K562 (cell line): ENCODE data around the gene ZNF763.

Experiments
- BRD9 ChIP-seq: fragments of 450-650 bp; IDR thresholded peaks from 2 replicates; pipeline ENCODE4 v1.6.1; 2018; ENCODE audit warnings: low read depth; ENCODE audit not compliant: partially characterized antibody
- CTCF ChIP-seq, 3 experiments: IDR thresholded peaks in 2 of 3; conservative IDR thresholded peaks in 1 of 3; 2 replicates each; pipeline ENCODE4 v1.5.1; 2011 to 2012; ENCODE audit warnings: low read length in 3 of 3, mild to moderate bottlenecking in 3 of 3, control low read depth in 2 of 3, improper control_type of control experiment in 1 of 3, inconsistent platforms in 1 of 3, low read depth in 1 of 3, mixed read lengths in 1 of 3, moderate library complexity in 1 of 3; ENCODE audit not compliant: insufficient read depth in 2 of 3
- ETV1 ChIP-seq: fragments of 450-650 bp; conservative IDR thresholded peaks from 2 replicates; pipeline ENCODE4 v1.6.1; 2016; ENCODE audit warnings: missing genetic modification characterization, control low read depth, low read depth, missing compliant biosample characterization
- FOS ChIP-seq: IDR thresholded peaks from 3 replicates; pipeline ENCODE4 v1.6.1; 2011; ENCODE audit not compliant: insufficient read length; ENCODE audit errors: extremely low read depth
- FOXK1 ChIP-seq: sonication (generic); formaldehyde crosslinking; IDR thresholded peaks from 2 replicates; pipeline ENCODE4 v1.8.0; 2022; ENCODE audit warnings: missing genetic modification reagents, mild to moderate bottlenecking, borderline replicate concordance
- PBX2 ChIP-seq, 2 experiments: IDR thresholded peaks in 1 of 2; conservative IDR thresholded peaks in 1 of 2; 2 replicates each; pipeline ENCODE4 v1.6.1; 2016; ENCODE audit warnings: low read depth in 2 of 2, mild to moderate bottlenecking in 1 of 2, missing compliant biosample characterization in 1 of 2, missing genetic modification characterization in 1 of 2, moderate library complexity in 1 of 2
- POLR2A ChIP-seq: fragments of 450-650 bp; conservative IDR thresholded peaks from 2 replicates; pipeline ENCODE4 v1.6.1; 2016
- POLR3A ChIP-seq: IDR thresholded peaks from 2 replicates; pipeline ENCODE4 v1.6.1; 2011; ENCODE audit warnings: borderline replicate concordance, mild to moderate bottlenecking, moderate library complexity; ENCODE audit not compliant: insufficient read length, insufficient read depth; ENCODE audit errors: extremely low read depth
- PREB ChIP-seq: sonication (generic); formaldehyde crosslinking; IDR thresholded peaks from 2 replicates; pipeline ENCODE4 v1.8.1; 2023; ENCODE audit warnings: mild to moderate bottlenecking, missing genetic modification reagents
- SMC3 ChIP-seq: conservative IDR thresholded peaks from 2 replicates; pipeline ENCODE4 v1.6.1; 2011; ENCODE audit warnings: low read depth, low read length, improper control_type of control experiment; ENCODE audit not compliant: insufficient read depth
- TAF1 ChIP-seq: IDR thresholded peaks from 2 replicates; pipeline ENCODE4 v1.6.1; 2011; ENCODE audit warnings: mild to moderate bottlenecking, low read length, moderate library complexity; ENCODE audit not compliant: insufficient read depth, control insufficient read depth, severe bottlenecking; ENCODE audit errors: extremely low read depth
- THRAP3 ChIP-seq: fragments of 450-650 bp; IDR thresholded peaks from 2 replicates; pipeline ENCODE4 v1.6.1; 2016; ENCODE audit warnings: mild to moderate bottlenecking, inconsistent platforms, borderline replicate concordance
- ZC3H11A ChIP-seq: IDR thresholded peaks from 2 replicates; pipeline ENCODE4 v1.6.1; 2012; ENCODE audit warnings: low read depth, low read length, improper control_type of control experiment

- TF ChIP-seq PBX2 (CRISPR knock-in tag; IDR thresholded peaks at IDR 0.05; ENCODE audit: low read depth), result no peak
- TF ChIP-seq PBX2 (tag; conservative IDR thresholded peaks at IDR 0.05; ENCODE audit: low read depth), result no peak
- TF ChIP-seq CTCF (IDR thresholded peaks at IDR 0.05 in 2 of 3, conservative IDR thresholded peaks at IDR 0.05 in 1 of 3; ENCODE audit: insufficient read depth in 2 of 3, low read depth in 1 of 3, low read length in 3 of 3), result no peak
- no peak for TF ChIP-seq THRAP3
- no peak for TF ChIP-seq FOS
- no peak for TF ChIP-seq FOXK1 (CRISPR knock-in tag)
- no peak for TF ChIP-seq POLR2A
- TF ChIP-seq SMC3, result no peak
- TF ChIP-seq TAF1, result no peak
- TF ChIP-seq BRD9, result no peak
- no peak for TF ChIP-seq POLR3A
- TF ChIP-seq PREB (CRISPR knock-in tag), result no peak
- TF ChIP-seq ETV1 (tag), result no peak
- no peak for TF ChIP-seq ZC3H11A
Measured at GRCh38 chr19:11950312-11950711, 14.5 kb upstream of the ZNF763 start.
